HG03469 (cell line): ENCODE results near the gene MLLT3.
"Not testable (repeated sequence)": the region's sequence is repeated elsewhere in the genome, so short reads cannot be mapped to it uniquely, and the experiment has no call there.

Experiments used
- ATAC-seq: cut with Tn5 transposase; IDR thresholded peaks from one replicate; pipeline ENCODE4 v1.9.1; 2021; ENCODE audit warnings: mild to moderate bottlenecking, moderate library complexity, moderate number of reproducible peaks; ENCODE audit not compliant: unreplicated experiment

The MLLT3 gene

DNA sequence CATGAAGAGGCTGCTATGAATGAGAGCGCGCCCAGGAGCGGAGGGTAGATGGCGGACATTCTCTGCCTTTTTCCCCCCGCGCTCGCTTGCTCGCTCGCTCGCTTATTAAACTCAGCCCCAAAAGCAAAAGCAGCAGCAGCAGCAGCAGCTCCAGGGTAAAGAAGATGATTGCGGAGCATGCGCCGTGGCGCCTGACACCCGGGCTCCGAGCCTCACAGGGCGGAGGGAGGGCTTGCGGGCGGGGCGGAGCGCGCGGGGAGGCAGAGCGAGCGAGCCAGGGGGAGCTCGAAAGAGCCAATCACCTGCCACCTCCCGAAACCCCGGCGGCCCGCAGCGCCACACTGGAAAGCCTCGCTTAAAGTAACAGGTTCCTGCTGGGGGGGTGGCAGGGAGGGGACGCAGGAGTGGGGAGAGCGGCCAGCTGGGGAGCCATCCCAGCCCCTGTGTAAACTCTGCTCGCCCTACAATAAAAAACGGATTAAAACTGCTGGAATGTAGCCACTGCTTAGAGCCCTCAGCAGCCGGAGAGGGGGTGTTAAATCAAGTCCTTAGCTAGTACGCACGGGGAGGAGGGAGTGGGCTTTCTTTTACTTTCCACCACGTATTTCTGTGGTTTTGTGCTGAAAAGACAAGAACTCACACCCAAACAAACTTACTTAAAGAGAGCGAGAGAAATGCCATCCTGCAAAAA, at the start of gene MLLT3:
Gene MLLT3 (minus strand): TSS at position 170 of the 691 bp plus-strand sequence.
- peak; percentile 64 for ATAC-seq

GRCh38 chr9:20671635-20672034, 49.3 kb upstream of the MLLT3 start:
- ATAC-seq: no peak

- ATAC-seq: no peak
These were observed 48.1 kb upstream of the MLLT3 start for GRCh38 chr9:20670395-20670794.

- no peak for ATAC-seq
These were observed 42.2 kb upstream of the MLLT3 start for GRCh38 chr9:20664501-20664900.

- no peak for ATAC-seq
These were observed 40.8 kb upstream of the MLLT3 start for GRCh38 chr9:20663133-20663532.

- ATAC-seq: no peak
These were observed 39.9 kb upstream of the MLLT3 start for GRCh38 chr9:20662156-20662555.

DNA sequence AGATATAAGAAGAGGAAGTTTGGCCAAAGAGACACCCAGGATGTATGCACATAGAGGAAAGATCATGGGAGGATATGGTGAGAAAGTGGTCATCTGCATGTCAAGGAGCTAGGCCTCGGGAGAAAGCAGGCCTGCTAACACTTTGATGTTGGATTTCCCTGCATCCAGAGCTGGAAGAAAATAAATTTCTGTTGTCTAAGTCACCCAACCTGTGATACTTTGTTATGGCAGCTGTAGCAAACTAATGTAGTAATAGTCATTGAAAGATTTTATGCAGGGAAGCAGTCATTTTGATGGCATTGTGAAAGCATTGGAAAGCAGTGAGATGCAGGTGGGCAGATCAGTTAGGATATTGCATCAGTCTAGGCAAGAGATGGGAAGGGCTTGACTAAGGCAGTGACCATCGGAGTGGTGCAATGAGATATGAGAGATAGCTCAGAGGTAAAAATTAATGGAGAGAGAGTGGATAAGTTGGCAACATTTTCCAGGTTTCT, 37.2 kb upstream of the MLLT3 start:
- ATAC-seq: no peak

DNA sequence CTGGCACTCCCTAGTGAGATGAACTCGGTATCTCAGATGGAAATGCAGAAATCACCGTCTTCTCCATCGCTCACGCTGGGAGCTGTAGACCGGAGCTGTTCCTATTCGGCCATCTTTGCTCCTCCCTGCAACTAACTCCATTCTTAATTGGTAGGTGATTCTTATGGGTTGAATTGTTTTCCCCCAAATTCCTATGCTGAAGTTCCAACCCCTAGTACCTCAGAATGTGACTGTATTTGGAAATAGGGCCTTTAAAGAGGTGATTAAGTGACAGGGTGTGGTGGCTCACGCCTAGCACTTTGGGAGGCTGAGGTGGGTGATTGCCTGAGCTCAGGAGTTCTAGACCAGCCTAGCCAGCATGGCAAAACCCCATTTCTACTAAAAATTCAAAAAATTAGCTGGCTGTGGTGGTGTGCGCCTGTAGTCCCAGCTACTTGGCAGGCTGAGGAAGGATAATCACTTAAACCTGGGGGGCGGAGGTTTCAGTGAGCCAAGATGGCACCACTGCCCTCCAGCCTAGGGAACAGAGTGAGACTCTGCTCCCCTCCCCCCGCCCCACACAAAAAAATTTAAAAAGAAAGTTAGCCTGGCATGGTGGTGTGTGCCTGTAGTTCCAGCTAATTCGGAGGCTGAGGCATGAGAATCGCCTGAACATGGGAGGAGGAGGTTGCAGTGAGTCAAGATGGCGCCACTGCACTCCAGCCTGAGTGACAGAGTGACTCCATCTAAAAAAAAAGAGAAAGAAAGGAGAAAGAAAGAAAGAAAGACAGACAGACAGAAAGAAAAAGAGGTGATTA, 36.6 kb upstream of the MLLT3 start:
- ATAC-seq: no peak

DNA sequence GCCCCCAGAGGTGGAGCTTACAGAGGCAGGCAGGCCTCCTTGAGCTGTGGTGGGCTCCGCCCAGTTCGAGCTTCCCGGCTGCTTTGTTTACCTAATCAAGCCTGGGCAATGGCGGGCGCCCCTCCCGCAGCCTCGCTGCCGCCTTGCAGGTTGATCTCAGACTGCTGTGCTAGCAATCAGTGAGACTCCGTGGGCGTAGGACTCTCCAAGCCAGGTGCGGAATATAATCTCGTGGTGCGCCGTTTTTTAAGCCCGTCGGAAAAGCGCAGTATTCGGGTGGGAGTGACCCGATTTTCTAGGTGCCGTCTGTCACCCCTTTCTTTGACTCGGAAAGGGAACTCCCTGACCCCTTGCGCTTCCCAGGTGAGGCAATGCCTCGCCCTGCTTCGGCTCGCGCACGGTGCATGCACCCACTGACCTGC, 36.0 kb upstream of the MLLT3 start:
- not testable (repeated sequence) for ATAC-seq

DNA sequence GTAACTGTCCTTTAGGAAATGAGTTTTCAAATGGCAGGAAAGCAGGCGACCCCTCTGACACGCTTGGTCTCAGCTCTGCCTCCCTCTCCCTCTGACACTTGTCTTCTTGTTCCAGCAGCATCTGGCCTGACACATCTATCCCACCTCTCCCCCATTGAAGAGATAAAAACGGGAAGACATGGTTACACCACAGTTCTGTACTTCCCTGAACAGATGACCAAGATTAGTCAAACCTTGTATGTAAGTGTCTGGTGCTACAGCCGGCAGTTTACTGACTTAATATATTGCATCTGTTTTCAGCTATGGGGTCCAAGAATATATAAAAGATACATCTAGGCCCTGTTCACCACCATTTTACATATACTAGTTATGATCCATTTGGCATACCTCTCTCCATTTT, 29.6 kb upstream of the MLLT3 start:
- no peak for ATAC-seq

DNA sequence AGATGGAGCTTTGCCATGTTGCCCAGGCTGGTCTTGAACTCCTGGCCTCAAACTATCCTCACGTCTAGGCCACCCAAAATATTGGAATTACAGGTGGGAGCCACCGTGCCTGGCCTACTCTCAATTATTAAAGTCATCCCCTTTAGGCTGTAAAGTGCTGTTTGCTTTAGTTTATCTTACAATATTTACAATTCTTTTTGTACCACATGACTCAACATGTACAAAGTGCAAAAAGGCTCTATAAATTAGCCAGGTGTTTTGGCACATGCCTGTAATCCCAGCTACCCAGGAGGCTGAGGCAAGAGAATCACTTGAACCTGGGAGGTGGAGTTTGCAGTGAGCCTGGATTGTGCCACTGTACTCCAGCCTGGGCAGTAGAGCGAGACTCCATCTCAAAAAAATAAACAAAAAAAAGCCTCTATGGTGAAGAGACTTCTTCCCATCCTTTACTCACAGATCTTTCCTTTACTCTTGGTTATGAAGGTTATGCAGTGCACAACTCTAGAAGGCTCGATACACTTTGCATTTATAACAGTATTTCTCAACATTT, 28.5 kb upstream of the MLLT3 start:
- ATAC-seq: no peak

DNA sequence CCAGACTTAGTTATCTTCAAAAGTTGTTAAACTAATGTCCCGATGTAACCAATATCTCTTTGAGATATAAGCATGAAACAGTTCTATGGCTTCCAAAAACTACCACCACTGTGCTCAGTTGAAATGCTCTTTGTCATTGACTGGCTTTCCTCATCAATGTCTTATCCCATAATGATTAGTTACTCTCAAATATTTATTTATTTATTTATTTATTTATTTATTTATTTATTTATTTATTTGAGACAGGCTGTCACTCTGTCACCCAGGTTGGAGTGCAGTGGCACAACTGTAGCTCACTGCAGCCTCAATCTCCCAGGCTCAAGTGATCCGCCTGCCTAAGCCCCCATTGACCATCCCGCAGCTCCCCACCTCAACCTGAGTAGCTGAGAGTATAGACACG, 28.0 kb upstream of the MLLT3 start:
- no peak for ATAC-seq

- no peak for ATAC-seq
These were observed 27.1 kb upstream of the MLLT3 start for GRCh38 chr9:20649381-20649780.

- no peak for ATAC-seq
These were observed 24.4 kb upstream of the MLLT3 start for GRCh38 chr9:20646656-20647055.

DNA sequence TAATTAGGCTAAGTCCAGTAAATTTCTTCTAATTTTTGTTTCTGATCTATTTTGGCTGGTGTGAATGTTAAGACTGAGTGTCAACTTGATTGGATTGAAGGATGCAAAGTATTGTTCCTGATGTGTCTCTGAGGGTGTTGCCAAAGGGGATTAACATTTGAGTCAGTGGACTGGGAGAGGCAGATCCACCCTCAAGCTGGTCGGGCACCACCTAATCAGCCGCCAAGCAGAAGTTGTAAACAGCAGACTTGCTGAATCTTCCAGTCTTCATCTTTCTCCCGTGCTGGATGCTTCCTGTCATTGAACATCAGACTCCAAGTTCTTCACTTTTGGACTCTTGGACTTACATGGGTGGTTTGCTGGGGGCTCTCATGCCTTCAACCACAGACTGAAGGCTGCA, 21.4 kb upstream of the MLLT3 start:
- no peak for ATAC-seq

DNA sequence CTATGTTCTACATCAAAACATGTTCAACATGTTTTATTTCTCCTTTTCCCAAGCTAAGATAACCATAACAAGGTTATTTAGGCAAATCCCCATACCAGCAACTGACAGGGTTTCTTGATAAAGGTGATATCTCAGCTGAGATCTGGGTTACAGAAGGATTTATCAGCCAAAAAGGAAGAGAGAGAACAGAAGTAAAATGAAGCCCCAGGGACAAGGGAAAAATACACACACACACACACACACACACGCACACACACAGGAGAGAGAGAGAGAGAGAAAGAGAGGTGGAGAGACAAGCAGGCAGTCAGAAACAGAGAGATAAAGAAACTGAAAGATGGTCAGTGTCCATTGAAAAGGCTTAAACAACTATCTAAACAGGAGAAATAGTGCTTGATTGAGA, 19.7 kb upstream of the MLLT3 start:
- ATAC-seq: no peak

- ATAC-seq: peak; percentile 88
These were observed 18.3 kb upstream of the MLLT3 start for GRCh38 chr9:20640331-20641187.

GRCh38 chr9:20636888-20637440, 14.7 kb upstream of the MLLT3 start:
- no peak for ATAC-seq

DNA sequence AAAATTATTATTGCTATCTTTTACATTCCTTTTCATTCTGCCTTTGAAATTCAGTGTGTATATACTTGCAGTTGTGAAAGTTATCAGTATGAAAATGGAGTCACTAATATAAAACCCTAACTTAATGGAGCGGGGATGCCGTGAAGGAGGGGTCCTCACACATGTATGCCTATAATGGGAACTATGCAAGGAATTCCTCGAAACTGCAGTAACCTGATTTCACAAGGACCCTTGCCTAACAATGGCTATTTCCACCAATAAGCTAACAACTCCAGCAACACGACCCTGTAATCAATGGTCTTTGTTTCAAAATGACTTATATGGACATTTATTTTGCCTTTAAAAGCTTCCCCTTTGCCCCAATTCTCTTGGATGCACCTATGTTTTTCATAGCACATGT, 12.6 kb upstream of the MLLT3 start:
- no peak for ATAC-seq

- no peak for ATAC-seq
These were observed 10.4 kb upstream of the MLLT3 start for GRCh38 chr9:20632705-20633104.
